H9 (cell line): ENCODE data around the gene ZNF791. TPM values are rescaled to one million over a fixed set of nuclear protein-coding genes. Genes with fewer than 3 reads are reported as not detected.

Source experiments
- DNase-seq: peaks from one replicate; pipeline ENCODE4 v3.0.0-alpha.2; 2017
- H2AFZ ChIP-seq: one replicate; pipeline ENCODE4 v1.6.1; 2013; ENCODE audit warnings: mild to moderate bottlenecking, low read length, control low read depth, moderate library complexity
- H2AK5ac ChIP-seq: 2 replicates; pipeline ENCODE4 v1.6.1; 2013; ENCODE audit warnings: low read length, control low read depth, mixed read lengths; ENCODE audit not compliant: insufficient read length
- H2BK120ac ChIP-seq: one replicate; pipeline ENCODE4 v1.6.1; 2013; ENCODE audit warnings: low read depth, mild to moderate bottlenecking, low read length, control low read depth, inconsistent platforms; ENCODE audit not compliant: poor library complexity, severe bottlenecking
- H2BK12ac ChIP-seq: 2 replicates; pipeline ENCODE4 v1.6.1; 2013; ENCODE audit warnings: low read length, control low read depth, mixed read lengths, low read depth; ENCODE audit not compliant: insufficient read length
- H2BK15ac ChIP-seq: 2 replicates; pipeline ENCODE4 v1.6.1; 2013; ENCODE audit warnings: low read depth, low read length, control low read depth
- H2BK20ac ChIP-seq: one replicate; pipeline ENCODE4 v1.6.1; 2013; ENCODE audit warnings: low read depth, mild to moderate bottlenecking, low read length, control low read depth, inconsistent platforms; ENCODE audit not compliant: poor library complexity, severe bottlenecking
- H2BK5ac ChIP-seq: 2 replicates; pipeline ENCODE4 v1.6.1; 2013; ENCODE audit warnings: low read length, control low read depth, mixed read lengths; ENCODE audit not compliant: insufficient read length
- H3K14ac ChIP-seq: 2 replicates; pipeline ENCODE4 v1.6.1; 2013; ENCODE audit warnings: low read length, control low read depth; ENCODE audit not compliant: insufficient read depth
- H3K18ac ChIP-seq: 2 replicates; pipeline ENCODE4 v1.6.1; 2013; ENCODE audit warnings: low read depth, mild to moderate bottlenecking, mixed read lengths, low read length, control low read depth; ENCODE audit not compliant: insufficient read length
- H3K23ac ChIP-seq: 2 replicates; pipeline ENCODE4 v1.6.1; 2013; ENCODE audit warnings: low read length, control low read depth, mixed read lengths, low read depth; ENCODE audit not compliant: insufficient read length
- H3K23me2 ChIP-seq: 2 replicates; pipeline ENCODE4 v1.6.1; 2013; ENCODE audit warnings: low read depth, mild to moderate bottlenecking, mixed read lengths, low read length, control low read depth; ENCODE audit not compliant: insufficient read length, poor library complexity, severe bottlenecking
- H3K27ac ChIP-seq: 2 replicates; pipeline ENCODE4 v1.5.1; 2013; ENCODE audit warnings: low read length, control low read depth, mixed read lengths, low read depth; ENCODE audit not compliant: insufficient read length
- H3K27me3 ChIP-seq: 2 replicates; pipeline ENCODE4 v1.6.1; 2013; ENCODE audit warnings: low read length, control low read depth, inconsistent platforms; ENCODE audit not compliant: insufficient read depth
- H3K4ac ChIP-seq: 2 replicates; pipeline ENCODE4 v1.6.1; 2013; ENCODE audit warnings: low read depth, mild to moderate bottlenecking, control low read depth, inconsistent platforms, low read length, moderate library complexity
- H3K4me1 ChIP-seq: 2 replicates; pipeline ENCODE4 v1.6.1; 2013; ENCODE audit warnings: low read length, control low read depth, inconsistent platforms; ENCODE audit not compliant: insufficient read depth
- H3K4me2 ChIP-seq: 2 replicates; pipeline ENCODE4 v1.6.1; 2013; ENCODE audit warnings: low read length, control low read depth, mixed read lengths; ENCODE audit not compliant: insufficient read length, insufficient read depth
- H3K56ac ChIP-seq: 2 replicates; pipeline ENCODE4 v1.6.1; 2013; ENCODE audit warnings: low read depth, mild to moderate bottlenecking, mixed read lengths, low read length, control low read depth; ENCODE audit not compliant: insufficient read length
- H3K79me1 ChIP-seq: 2 replicates; pipeline ENCODE4 v1.6.1; 2013; ENCODE audit warnings: low read depth, mild to moderate bottlenecking, moderate library complexity, low read length, control low read depth, inconsistent platforms; ENCODE audit not compliant: insufficient read depth, poor library complexity, severe bottlenecking
- H3K79me2 ChIP-seq: 2 replicates; pipeline ENCODE4 v1.6.1; 2013; ENCODE audit warnings: low read length, control low read depth, inconsistent platforms; ENCODE audit not compliant: insufficient read depth
- H3K9ac ChIP-seq: 2 replicates; pipeline ENCODE4 v1.6.1; 2013; ENCODE audit warnings: low read length, control low read depth, mixed read lengths; ENCODE audit not compliant: insufficient read length; ENCODE audit errors: extremely low read depth
- H3K9me3 ChIP-seq: one replicate; pipeline ENCODE4 v1.6.1; 2013; ENCODE audit warnings: low read depth, low read length, inconsistent platforms; ENCODE audit not compliant: control insufficient read depth
- H3T11ph ChIP-seq: one replicate; pipeline ENCODE4 v1.6.1; 2013; ENCODE audit warnings: mild to moderate bottlenecking, low read length, control low read depth, inconsistent platforms
- H4K20me1 ChIP-seq: one replicate; pipeline ENCODE4 v1.6.1; 2013; ENCODE audit not compliant: control insufficient read depth, insufficient read length, insufficient read depth
- H4K5ac ChIP-seq: 2 replicates; pipeline ENCODE4 v1.6.1; 2013; ENCODE audit warnings: low read depth, mild to moderate bottlenecking, mixed read lengths, low read length, control low read depth; ENCODE audit not compliant: insufficient read length
- H4K8ac ChIP-seq: replicated peaks from 2 replicates; pipeline ENCODE4 v1.6.1; 2013; ENCODE audit warnings: low read length, control low read depth, mixed read lengths, low read depth; ENCODE audit not compliant: insufficient read length
- H4K91ac ChIP-seq: 2 replicates; pipeline ENCODE4 v1.6.1; 2013; ENCODE audit warnings: low read depth, mild to moderate bottlenecking, moderate library complexity, mixed read lengths, low read length, control low read depth; ENCODE audit not compliant: insufficient read length
- H3K27ac Mint-ChIP-seq, 3 experiments: 2 replicates in 2 of 3; 3 replicates in 1 of 3; pipeline ENCODE4 v1.8.0; 2020 to 2021; ENCODE audit warnings: mixed read lengths in 3 of 3, mild to moderate bottlenecking in 1 of 3, moderate library complexity in 1 of 3
- H3K27me3 Mint-ChIP-seq: 2 replicates; pipeline ENCODE4 v1.8.0; 2021; ENCODE audit warnings: low read depth, mild to moderate bottlenecking, moderate library complexity, mixed read lengths
- H3K36me3 Mint-ChIP-seq, 3 experiments: 2 replicates in 2 of 3; 3 replicates in 1 of 3; pipeline ENCODE4 v1.8.0; 2020 to 2021; ENCODE audit warnings: low read depth in 3 of 3, mixed read lengths in 3 of 3; ENCODE audit not compliant: insufficient read depth in 1 of 3
- H3K4me1 Mint-ChIP-seq, 2 experiments: 2 replicates each; pipeline ENCODE4 v1.8.0; 2020; ENCODE audit warnings: mixed read lengths in 2 of 2
- H3K4me3 Mint-ChIP-seq, 2 experiments: 2 replicates in 1 of 2; 3 replicates in 1 of 2; pipeline ENCODE4 v1.8.0; 2020 to 2021; ENCODE audit warnings: mild to moderate bottlenecking in 2 of 2, mixed read lengths in 2 of 2, moderate library complexity in 1 of 2
- H3K9me3 Mint-ChIP-seq, 2 experiments: 2 replicates in 1 of 2; 3 replicates in 1 of 2; pipeline ENCODE4 v1.8.0; 2020; ENCODE audit warnings: mild to moderate bottlenecking in 2 of 2, mixed read lengths in 2 of 2, moderate library complexity in 1 of 2
- CTCF ChIP-seq: fragments of 200-600 bp; sonication (generic); conservative IDR thresholded peaks from 3 replicates; pipeline ENCODE4 v1.8.0; 2021; ENCODE audit warnings: antibody characterized with exemption, mild to moderate bottlenecking
- WGBS: extraction: QIAGEN DNeasy Blood & Tissue Kit; methylation state at CpG from one replicate; pipeline ENCODE4 v1.1.7; 2013; ENCODE audit warnings: missing lambda C conversion rate, low lambda C conversion rate, mixed read lengths; ENCODE audit not compliant: insufficient read length; ENCODE audit errors: extremely low coverage; 5-methylcytosine and 5-hydroxymethylcytosine counted together
- total RNA-seq: library from RNA; stranded (reverse); gene quantifications from 2 replicates; pipeline ENCODE4 v1.2.1, GENCODE V29; 2021

Gene ZNF791
- total RNA-seq, 1 experiment from 2014 or later: 20.2 TPM

GRCh38 chr19:12664406-12665280 lies 53.9 kb downstream of the ZNF791 start:
- Histone ChIP-seq H2BK5ac (no peak overlapping the region), H2BK20ac (no peak overlapping the region), H4K91ac (no peak overlapping the region), H3K23ac (no peak overlapping the region), H3K9ac (no peak overlapping the region), H2AK5ac (no peak overlapping the region), H3K9me3 (no peaks in the 10 kb centered on the region), H3K27ac (no peak overlapping the region), H2BK12ac (no peak overlapping the region), H3K4me2 (no peak overlapping the region), H4K8ac (no peak overlapping the region), H4K20me1 (no peaks in the 10 kb centered on the region), H4K5ac (no peak overlapping the region), H3K14ac (no peak overlapping the region), H3K4ac (no peak overlapping the region), H3K18ac (no peak overlapping the region), H3K4me1 (no peaks in the 10 kb centered on the region), H3T11ph (no peak overlapping the region), H3K79me2 (no peaks in the 10 kb centered on the region; the same call in 1 of the 2 replicates), H2BK15ac (no peak overlapping the region), H2BK120ac (no peak overlapping the region), H3K56ac (no peak overlapping the region), H3K23me2 (peaks cover 17% of the 10 kb centered on the region), H2AFZ (no peak overlapping the region), H3K79me1 (no peaks in the 10 kb centered on the region), H3K27me3 (no peaks in the 10 kb centered on the region)
- H3K27ac Mint-ChIP-seq: peak overlapping the region in 1 of 3 experiments; percentile 36; a peak in 1 of 7 replicates
- peaks cover 21 to 38% of the 10 kb centered on the region in 2 experiments for H3K4me1 Mint-ChIP-seq
- H3K27me3 Mint-ChIP-seq: peaks cover 2% of the 10 kb centered on the region
- H3K36me3 Mint-ChIP-seq: peaks cover 6 to 39% (median 36%) of the 10 kb centered on the region in 3 experiments; a peak in 6 of 7 replicates
- no CpG with 5 or more reads among the region's 29 CpGs for WGBS
- H3K4me3 Mint-ChIP-seq: peak overlapping the region; percentile 37 to 93; a peak in 4 of 5 replicates
- DNase-seq: peak; percentile 96
- H3K9me3 Mint-ChIP-seq: peaks cover 0 to 1% of the 10 kb centered on the region in 2 experiments; a peak in 2 of 5 replicates
- no peak for TF ChIP-seq CTCF
